GM12878 (cell line): ENCODE results near the gene C21orf58. TPM values are rescaled to one million over a fixed set of nuclear protein-coding genes. Genes with fewer than 3 reads are reported as not detected.

Experiments used
- ATAC-seq: fragments of 200-7000 bp; cut with Tn5 transposase; 3 replicates; pipeline ENCODE4 v1.9.1; 2020; ENCODE audit warnings: mild to moderate bottlenecking, moderate library complexity
- BruUV-seq: library from RNA; stranded (reverse); fragments of 400-500 nt; replicated peaks from 2 replicates; lab custom pipeline; 2021; lab: Mats Ljungman, UMichigan
- CTCF ChIA-PET: fragments of 300-600 bp; sonication (Branson Sonifier 250); formaldehyde crosslinking; extraction: SDS; loops from one replicate; lab custom pipeline; 2021; ENCODE audit warnings: inconsistent platforms; lab: Yijun Ruan, JAX
- POLR2A ChIA-PET: fragments of 350-600 bp; formaldehyde crosslinking; extraction: SDS; loops from one replicate; lab custom pipeline; 2021; ENCODE audit warnings: inconsistent platforms; lab: Charles Lee
- RAD21 ChIA-PET: fragments of 300-600 bp; sonication (Branson Sonifier 250); formaldehyde crosslinking; loops from one replicate; lab custom pipeline; 2023; ENCODE audit warnings: antibody characterized with exemption; ENCODE audit not compliant: unreplicated experiment; lab: Charles Lee
- SMC1A ChIA-PET: fragments of 300-600 bp; sonication (Branson Sonifier 250); formaldehyde crosslinking; loops from one replicate; lab custom pipeline; 2023; ENCODE audit not compliant: unreplicated experiment, uncharacterized antibody; lab: Charles Lee
- DNase-seq: peaks from one replicate; pipeline ENCODE4 v3.0.0-alpha.2; 2011; ENCODE audit warnings: low read depth, low spot score
- FAIRE-seq: peaks from 3 replicates; lab custom pipeline; 2011; peaks lifted over from hg19 to GRCh38; lab: Jason Lieb, UNC
- H2AFZ ChIP-seq: 2 replicates; pipeline ENCODE4 v1.6.0; 2011; ENCODE audit warnings: low read depth, low read length, control low read depth; ENCODE audit not compliant: control insufficient read depth
- H3K27ac ChIP-seq: 2 replicates; pipeline ENCODE4 v1.5.1; 2011; ENCODE audit warnings: control low read depth; ENCODE audit not compliant: control insufficient read depth, insufficient read depth
- H3K27me3 ChIP-seq, 2 experiments: replicated peaks in 1 of 2; 2 replicates each; pipeline versions ENCODE4 v1.6.0 to v1.6.1; 2011; ENCODE audit warnings: low read length in 1 of 2; ENCODE audit not compliant: control insufficient read depth in 2 of 2, insufficient read depth in 2 of 2
- H3K36me3 ChIP-seq, 2 experiments: 2 replicates each; pipeline ENCODE4 v1.5.1; 2011; ENCODE audit warnings: low read length in 1 of 2; ENCODE audit not compliant: control insufficient read depth in 2 of 2, insufficient read depth in 2 of 2
- H3K4me1 ChIP-seq: 2 replicates; pipeline ENCODE4 v1.6.1; 2011; ENCODE audit warnings: mild to moderate bottlenecking, low read length, moderate library complexity, mixed read lengths; ENCODE audit not compliant: control insufficient read depth, insufficient read depth
- H3K4me2 ChIP-seq: 2 replicates; pipeline ENCODE4 v1.6.0; 2011; ENCODE audit warnings: control low read depth; ENCODE audit not compliant: control insufficient read depth, insufficient read depth
- H3K4me3 ChIP-seq: fragments of 200-600 bp; sonication (generic); 2 replicates; pipeline ENCODE4 v1.5.1; 2016
- H3K79me2 ChIP-seq: 2 replicates; pipeline ENCODE4 v1.6.0; 2011; ENCODE audit warnings: low read length; ENCODE audit not compliant: control insufficient read depth, insufficient read depth
- H3K9ac ChIP-seq: 2 replicates; pipeline ENCODE4 v1.8.0; 2011; ENCODE audit warnings: low read length, control low read depth, mixed read lengths; ENCODE audit not compliant: control insufficient read depth, insufficient read depth
- H3K9me3 ChIP-seq: replicated peaks from 3 replicates; pipeline ENCODE4 v1.5.1; 2011; ENCODE audit warnings: mild to moderate bottlenecking, low read length; ENCODE audit not compliant: control insufficient read depth, insufficient read depth
- H4K20me1 ChIP-seq: 2 replicates; pipeline ENCODE4 v1.6.0; 2011; ENCODE audit not compliant: control insufficient read depth, insufficient read depth
- MLLT1 ChIP-seq: fragments of 450-650 bp; IDR thresholded peaks from 2 replicates; pipeline ENCODE4 v1.6.1; 2016; ENCODE audit warnings: mild to moderate bottlenecking
- NFYB ChIP-seq: IDR thresholded peaks from 2 replicates; pipeline ENCODE4 v1.6.1; 2011; ENCODE audit warnings: low read depth, mild to moderate bottlenecking, low read length, improper control_type of control experiment, moderate library complexity; ENCODE audit not compliant: insufficient read depth
- WGBS: methylation state at CpG from one replicate; pipeline ENCODE4 v1.1.6; 2016; ENCODE audit warnings: low lambda C conversion rate; ENCODE audit not compliant: insufficient replicate concordance, insufficient coverage; ENCODE audit errors: missing lambda C conversion rate; 5-methylcytosine and 5-hydroxymethylcytosine counted together
- in situ Hi-C: fragments of 300-500 bp; cut with MboI; formaldehyde crosslinking; loops from 9 replicates; pipeline ENCODE4 v1.14.3; 2018; ENCODE audit warnings: mixed read lengths
- intact Hi-C: fragments of 100-400 bp; cut with micrococcal nuclease; formaldehyde crosslinking; loops from one replicate; pipeline ENCODE4 v1.14.2; 2022; ENCODE audit not compliant: unreplicated experiment
- polyA plus RNA-seq, 11 experiments: library from polyadenylated mRNA; depleted of rRNA in 4 of 11; unstranded in 6 of 11; stranded (reverse) in 5 of 11; fragments of >200 nt; fragmentation: Nextera tagmentation in 4 of 11; fragmentation: Illumina TruSeq in 1 of 11; extraction: Ambion mirVana in 4 of 11; extraction: Trizol in 1 of 11; gene quantifications; 1 replicate in 1 of 11; 2 replicates in 10 of 11; pipeline versions ENCODE4 v1.2.1 to v1.2.3, GENCODE V29; 2011 to 2016; ENCODE audit warnings: inconsistent platforms in 2 of 11, missing spikeins in 2 of 11, low read depth in 1 of 11
- total RNA-seq, 4 experiments: library from RNA; depleted of rRNA in 3 of 4; stranded (reverse); fragments of >200 nt in 3 of 4; fragmentation: Illumina TruSeq in 1 of 4; extraction: Trizol in 1 of 4; gene quantifications; 2 replicates each; pipeline versions ENCODE4 v1.2.1 to v1.2.3, GENCODE V29; 2013 to 2021

C21orf58 gene
- total and polyA plus RNA-seq, 10 of the 15 experiments (the other 5 are each of a cell fraction or from before 2014, with no cell fraction given), result 1.1 to 22.3 (median 11.8) TPM

GRCh38 chr21:46369520-46370235 is 46.0 kb upstream of the C21orf58 start:
- 78% methylated on average over 19 of the region's 20 CpGs for WGBS
- SMC1A ChIA-PET, result interaction anchor here (0.9 to 3.3 kb wide), 7 partner anchors 13 to 266 kb away, joined by 4 to 11 read pairs (median 7); partner anchors contain the start of genes MCM3AP, PRMT2 and YBEY
- H3K27me3 ChIP-seq, result no peaks in the 10 kb centered on the region
- peak overlapping the region; percentile 58 for H3K9ac ChIP-seq
- in situ Hi-C loops, result no loop called here
- POLR2A ChIA-PET, result interaction anchor here (0.5 to 2.3 kb wide), 7 partner anchors 11 to 116 kb away, joined by 3 to 7 read pairs (median 5); a partner anchor contains a TSS
- peak overlapping the region; percentile 12; the same call in 1 of the 2 replicates for H3K4me3 ChIP-seq
- peak overlapping the region; percentile 81 for H3K4me2 ChIP-seq
- no peak for DNase-seq
- H3K9me3 ChIP-seq, result no peaks in the 10 kb centered on the region
- no peak for FAIRE-seq
- H3K36me3 ChIP-seq, result peaks cover 11 to 23% of the 10 kb centered on the region in 2 experiments
- ATAC-seq, result peak; percentile 63
- RAD21 ChIA-PET, result interaction anchor here (1.0 to 3.4 kb wide), 7 partner anchors 44 to 226 kb away, joined by 3 to 12 read pairs (median 5); partner anchors contain the start of gene C21orf58
- H4K20me1 ChIP-seq, result no peaks in the 10 kb centered on the region
- no peak overlapping the region for H2AFZ ChIP-seq
- CTCF ChIA-PET, result interaction anchor here (1.1 to 1.8 kb wide), 4 partner anchors 44 to 268 kb away, joined by 3 to 8 read pairs (median 4); a partner anchor contains a TSS
- peaks cover 31% of the 10 kb centered on the region for H3K4me1 ChIP-seq
- H3K79me2 ChIP-seq, result peaks cover 25% of the 10 kb centered on the region
- TF ChIP-seq MLLT1, result 0 out of 2 replicates have a peak, but pooled peaks have one; percentile 37
- TF ChIP-seq NFYB, result no peak
- intact Hi-C loops, result no loop called here
- BruUV-seq, result TSS peak; percentile 82
- peak overlapping the region; percentile 88 for H3K27ac ChIP-seq
